PC-9 (cell line): ENCODE measurements around the gene GCNT4.

ENCODE experiments used
- CTCF ChIP-seq: fragments of 200-600 bp; sonication (generic); conservative IDR thresholded peaks from 2 replicates; pipeline ENCODE4 v1.6.1; 2017; ENCODE audit warnings: mixed run types, antibody characterized with exemption, mild to moderate bottlenecking, moderate library complexity
- EZH2 ChIP-seq: fragments of 200-600 bp; sonication (generic); IDR thresholded peaks from 2 replicates; pipeline ENCODE4 v1.8.0; 2017; ENCODE audit warnings: antibody characterized with exemption, low read depth

GRCh38 chr5:75028090-75028489, 24.3 kb downstream of the GCNT4 start:
- TF ChIP-seq CTCF (no peak), EZH2 (no peak)
